HG02852 (cell line): ENCODE data around the gene RITA1.
A peak's percentile ranks its signal among the peaks of the same experiment; 100 is the strongest.
"Not testable (repeated sequence)": the region's sequence is repeated elsewhere in the genome, so short reads cannot be mapped to it uniquely, and the experiment has no call there.

Experiments
- ATAC-seq: cut with Tn5 transposase; IDR thresholded peaks from one replicate; pipeline ENCODE4 v1.9.1; 2021; ENCODE audit warnings: mild to moderate bottlenecking, moderate library complexity; ENCODE audit not compliant: unreplicated experiment

RITA1 gene

GRCh38 chr12:113185180-113186032, at the start of gene RITA1, which contains the start of gene DDX54:
RITA1 (plus strand) TSS chr12:113185721; CDS start chr12:113186747, 1,026 bp downstream.
DDX54 (minus strand) TSS chr12:113185478; CDS start chr12:113185451, 27 bp downstream.
- peak; percentile 55 for ATAC-seq

- no peak for ATAC-seq
These were observed 49.2 kb upstream of the RITA1 start for GRCh38 chr12:113136128-113136989.

- ATAC-seq = no peak
These were observed 48.5 kb upstream of the RITA1 start for GRCh38 chr12:113136990-113137511.

- no peak for ATAC-seq
These were observed 47.4 kb upstream of the RITA1 start for GRCh38 chr12:113137861-113138783.

GRCh38 chr12:113138826-113139225, 46.7 kb upstream of the RITA1 start:
- no peak for ATAC-seq

GRCh38 chr12:113140706-113141105, 44.8 kb upstream of the RITA1 start:
- no peak for ATAC-seq

GRCh38 chr12:113141716-113142115, 43.8 kb upstream of the RITA1 start:
- ATAC-seq = not testable (repeated sequence)

- ATAC-seq = no peak
These were observed 43.2 kb upstream of the RITA1 start for GRCh38 chr12:113142173-113142885.

GRCh38 chr12:113142886-113143332, 42.6 kb upstream of the RITA1 start:
- no peak for ATAC-seq

- no peak for ATAC-seq
These were observed 41.6 kb upstream of the RITA1 start for GRCh38 chr12:113143959-113144358.

GRCh38 chr12:113144806-113145205, 40.7 kb upstream of the RITA1 start:
- ATAC-seq = no peak

GRCh38 chr12:113145720-113146551, 39.6 kb upstream of the RITA1 start:
- no peak for ATAC-seq

- ATAC-seq = no peak
These were observed 38.5 kb upstream of the RITA1 start for GRCh38 chr12:113146999-113147398.

GRCh38 chr12:113149361-113150150, 36.0 kb upstream of the RITA1 start, which contains the start of gene CFAP73:
CFAP73 (plus strand) TSS chr12:113149724; CDS start chr12:113149858, 134 bp downstream.
- ATAC-seq = no peak

GRCh38 chr12:113151655-113152054, 33.9 kb upstream of the RITA1 start:
- no peak for ATAC-seq

- no peak for ATAC-seq
These were observed 33.2 kb upstream of the RITA1 start for GRCh38 chr12:113152196-113152834.
